GM18502 (cell line): ENCODE measurements around the gene COTL1.
A peak's percentile ranks its signal among the peaks of the same experiment; 100 is the strongest.
"Not testable (repeated sequence)": the region's sequence is repeated elsewhere in the genome, so short reads cannot be mapped to it uniquely, and the experiment has no call there.

Experiments used
- ATAC-seq: cut with Tn5 transposase; IDR thresholded peaks from one replicate; pipeline ENCODE4 v1.9.1; 2021; ENCODE audit warnings: mild to moderate bottlenecking; ENCODE audit not compliant: unreplicated experiment, poor library complexity

The COTL1 gene

DNA sequence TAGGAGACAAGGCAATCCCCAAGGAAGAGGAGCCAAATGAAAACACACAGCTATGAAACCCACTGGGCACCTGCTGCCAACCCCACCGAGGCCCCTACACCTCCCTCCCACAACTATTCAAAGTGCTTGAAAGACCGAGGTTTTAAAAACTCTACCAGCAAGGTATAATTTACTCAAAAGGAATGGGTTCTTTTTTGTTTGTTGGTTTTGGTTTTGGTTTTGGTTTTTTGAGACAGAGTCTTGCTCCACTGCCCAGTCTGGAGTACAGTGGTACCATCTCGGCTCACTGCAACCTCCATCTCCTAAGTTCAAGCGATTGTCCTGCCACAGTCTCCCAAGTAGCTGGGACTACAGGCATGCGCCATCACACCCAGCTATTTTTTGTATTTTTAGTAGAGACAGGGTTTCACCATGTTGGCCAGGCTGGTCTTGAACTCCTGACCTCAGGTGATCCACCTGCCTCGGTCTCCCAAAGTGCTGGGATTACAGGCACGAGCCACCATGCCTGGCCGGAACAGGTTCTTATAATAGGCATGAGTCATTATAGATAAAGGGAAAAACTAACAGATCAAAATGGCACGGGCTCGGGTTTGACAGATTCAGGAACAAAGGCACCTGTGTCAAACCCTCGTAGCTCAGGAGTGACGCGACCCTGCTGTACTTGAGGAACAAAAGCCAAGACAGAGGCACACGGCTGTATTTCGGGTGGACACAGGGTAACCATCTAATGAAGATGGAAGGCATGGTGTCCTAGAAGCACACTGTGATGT lies 40.7 kb downstream of the COTL1 start:
- no peak for ATAC-seq

DNA sequence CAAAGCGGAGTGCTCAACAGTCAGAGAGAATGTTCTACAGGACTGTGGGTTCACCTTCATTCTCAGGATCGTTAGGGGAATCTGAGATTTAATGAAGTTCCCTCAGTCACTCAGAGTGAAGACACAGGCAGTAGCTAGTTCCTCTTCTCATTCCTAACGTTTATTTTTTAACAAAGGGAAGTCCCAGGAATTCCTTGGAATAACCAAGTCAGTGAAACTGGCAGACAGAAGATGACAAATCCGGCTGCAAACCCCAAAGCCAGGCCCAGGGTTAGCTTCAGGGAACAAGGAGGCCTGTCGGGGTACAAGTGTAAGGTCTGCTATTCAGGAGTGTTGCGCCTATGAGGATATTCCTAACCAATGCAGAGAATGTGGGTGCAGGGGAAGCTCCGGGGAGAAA lies 42.0 kb downstream of the COTL1 start:
- no peak for ATAC-seq

DNA sequence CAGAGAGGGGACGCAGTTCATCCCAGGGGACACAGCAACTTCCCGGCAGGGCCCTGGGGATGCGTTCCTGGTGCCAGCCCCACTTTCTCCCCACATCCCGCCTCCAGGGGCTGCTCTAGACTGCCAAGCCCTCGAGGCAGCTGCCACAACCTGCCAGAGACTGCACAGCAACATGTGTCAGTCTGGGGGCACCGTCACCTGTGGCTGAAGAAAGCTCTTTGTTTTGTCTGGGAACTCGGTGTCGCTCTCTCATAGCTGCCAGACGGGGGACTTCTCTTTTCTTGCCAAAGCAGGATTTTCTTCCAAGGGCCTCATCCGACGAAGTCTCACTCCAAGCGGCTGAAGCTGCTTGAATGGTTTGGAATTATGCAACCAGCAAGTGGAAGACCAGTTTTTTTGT lies 43.7 kb downstream of the COTL1 start:
- no peak for ATAC-seq

DNA sequence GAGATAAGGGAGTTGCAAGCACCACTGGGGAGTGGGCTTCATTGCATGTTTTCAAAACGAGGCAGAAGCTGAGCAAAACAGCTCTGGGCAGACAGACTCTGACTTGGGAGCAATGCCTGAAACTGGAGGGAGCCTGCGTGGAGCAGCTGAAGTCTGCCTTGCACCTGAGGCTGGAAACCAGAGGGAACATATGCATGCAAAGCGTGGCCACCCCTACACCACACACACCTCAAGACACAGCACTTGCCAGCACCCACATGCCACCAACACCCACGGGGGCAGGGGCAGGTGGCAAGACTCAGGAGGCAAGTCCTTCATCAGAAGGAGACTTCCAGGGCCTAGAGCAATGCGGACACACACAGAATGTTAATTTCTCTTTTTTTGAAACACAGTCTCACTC lies 45.8 kb downstream of the COTL1 start:
- ATAC-seq = no peak

DNA sequence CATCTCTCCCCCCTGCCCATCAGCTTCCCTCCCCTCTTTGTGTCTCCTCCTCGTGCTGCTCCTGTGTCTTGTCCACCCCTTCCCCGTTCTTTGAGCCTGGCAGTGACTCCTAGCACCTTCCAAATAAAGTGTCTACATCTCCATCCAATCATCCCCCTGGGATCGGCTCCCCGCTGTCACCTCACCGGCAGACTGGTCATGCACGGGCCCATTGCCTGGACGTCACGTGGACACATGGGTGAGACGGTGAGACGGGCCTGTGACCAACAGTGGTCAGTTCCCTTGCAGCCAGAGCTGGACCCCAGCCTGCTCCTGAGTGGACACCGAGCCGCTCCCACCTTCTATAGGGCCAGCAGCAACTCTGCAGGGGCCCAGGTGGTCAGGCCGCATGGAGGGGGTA lies 46.4 kb downstream of the COTL1 start:
- ATAC-seq = no peak

DNA sequence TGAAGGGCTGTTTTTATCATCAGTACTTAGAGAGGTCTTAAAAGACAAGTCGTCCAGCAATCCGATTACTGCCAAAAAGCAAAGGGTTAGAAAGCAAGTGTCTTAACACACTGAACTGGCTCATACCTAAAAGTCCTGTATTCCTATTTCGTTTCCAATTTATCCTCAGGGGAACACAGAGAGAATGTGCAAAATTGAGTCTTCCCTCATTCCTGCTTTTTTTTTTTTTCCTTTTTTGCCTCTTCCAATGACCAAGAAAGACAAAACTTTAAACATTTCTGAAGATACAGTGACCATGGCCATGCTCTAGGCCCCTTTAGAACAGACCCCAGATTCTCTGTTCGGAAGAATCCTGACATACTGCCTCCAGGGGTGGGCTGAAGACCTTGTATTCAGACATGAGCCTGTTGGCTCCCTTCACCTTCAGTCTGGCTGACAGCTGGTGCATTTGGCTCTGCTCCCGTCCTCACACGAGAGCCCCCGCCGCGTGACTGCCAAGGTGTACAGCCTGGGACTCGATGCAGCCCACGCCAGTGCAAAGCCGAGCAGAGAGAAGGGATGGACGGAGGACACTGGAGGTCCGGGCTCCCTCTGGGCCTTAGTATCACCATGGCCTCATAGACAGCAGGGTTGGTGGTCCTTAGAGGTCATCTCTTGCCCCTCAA lies 47.0 kb downstream of the COTL1 start:
- ATAC-seq = no peak

DNA sequence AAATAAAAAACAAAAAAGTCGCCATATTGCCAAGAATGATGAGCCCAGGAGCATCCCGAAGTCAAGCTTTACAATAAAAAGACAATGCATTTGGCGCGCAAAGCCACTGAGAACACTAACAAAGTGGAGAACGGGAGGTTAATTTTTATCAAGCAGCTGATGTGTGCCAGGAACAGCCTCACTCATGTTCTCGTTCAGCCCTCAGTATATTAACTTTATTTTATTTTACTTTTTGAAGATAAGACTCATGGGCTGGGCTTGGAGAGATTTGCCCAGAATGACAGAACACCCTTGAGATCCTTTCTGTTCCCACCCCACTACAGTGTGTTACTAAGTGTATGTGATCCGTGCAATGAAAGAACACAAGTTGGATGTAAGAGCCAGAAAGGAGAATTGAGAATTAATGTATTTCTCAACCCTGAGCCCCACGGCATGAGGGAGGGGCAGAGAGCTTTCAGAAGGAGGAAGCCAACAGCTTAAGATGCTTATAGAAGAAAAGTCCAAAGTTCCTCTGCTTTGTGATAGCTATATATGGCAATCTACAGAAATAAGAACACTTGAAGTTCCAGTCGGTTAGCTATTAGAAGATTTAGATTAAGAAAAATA lies 48.4 kb downstream of the COTL1 start:
- no peak for ATAC-seq

DNA sequence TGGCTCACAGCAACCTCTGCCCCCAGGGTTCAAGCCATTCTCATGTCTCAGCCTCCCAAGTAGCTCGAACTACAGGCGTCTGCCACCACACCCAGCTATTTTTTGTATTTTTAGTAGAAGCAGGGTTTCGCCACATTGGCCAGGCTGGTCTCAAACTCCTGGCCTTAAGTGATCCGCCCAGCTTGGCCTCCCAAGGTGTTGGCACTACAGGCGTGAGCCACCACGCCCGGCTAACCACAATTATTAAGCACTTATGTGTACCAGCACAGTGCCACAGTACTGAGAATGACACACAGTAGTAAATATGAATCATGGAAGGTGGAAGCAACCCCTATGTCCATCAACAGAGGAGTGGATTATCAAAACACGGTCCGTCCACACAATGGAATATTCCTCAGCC lies 49.8 kb downstream of the COTL1 start:
- no peak for ATAC-seq

DNA sequence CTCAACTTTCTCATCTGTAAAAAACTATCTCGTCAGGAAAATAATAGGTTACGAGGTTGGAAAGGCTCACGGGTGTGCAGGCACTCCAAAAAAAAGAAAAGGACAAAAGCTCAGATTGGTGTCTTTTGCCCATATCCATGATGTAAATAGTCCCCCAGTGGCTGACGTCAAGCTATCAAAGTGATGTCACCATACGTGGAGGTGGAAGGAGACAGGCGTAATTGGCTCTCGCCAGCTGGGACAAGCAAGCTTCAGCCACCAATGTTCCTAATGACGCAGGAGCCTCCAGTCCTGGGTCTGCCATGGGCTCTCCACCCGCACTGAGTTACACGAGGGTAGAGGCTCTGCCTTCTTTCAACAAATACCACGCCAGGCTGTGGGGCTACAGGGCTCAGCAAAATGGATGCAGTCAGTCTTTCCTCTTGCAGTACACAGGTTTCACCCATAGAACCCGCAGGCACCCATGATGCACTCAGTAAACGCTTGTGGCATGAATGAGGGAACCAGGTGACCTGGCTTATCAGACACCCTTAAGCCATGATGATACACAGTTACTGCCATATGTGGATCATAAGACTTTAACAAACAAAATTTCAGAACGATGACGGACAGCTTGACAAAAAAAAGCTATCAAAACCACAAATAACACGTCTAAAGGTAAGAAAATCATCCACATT lies 50.5 kb downstream of the COTL1 start:
- ATAC-seq = no peak

DNA sequence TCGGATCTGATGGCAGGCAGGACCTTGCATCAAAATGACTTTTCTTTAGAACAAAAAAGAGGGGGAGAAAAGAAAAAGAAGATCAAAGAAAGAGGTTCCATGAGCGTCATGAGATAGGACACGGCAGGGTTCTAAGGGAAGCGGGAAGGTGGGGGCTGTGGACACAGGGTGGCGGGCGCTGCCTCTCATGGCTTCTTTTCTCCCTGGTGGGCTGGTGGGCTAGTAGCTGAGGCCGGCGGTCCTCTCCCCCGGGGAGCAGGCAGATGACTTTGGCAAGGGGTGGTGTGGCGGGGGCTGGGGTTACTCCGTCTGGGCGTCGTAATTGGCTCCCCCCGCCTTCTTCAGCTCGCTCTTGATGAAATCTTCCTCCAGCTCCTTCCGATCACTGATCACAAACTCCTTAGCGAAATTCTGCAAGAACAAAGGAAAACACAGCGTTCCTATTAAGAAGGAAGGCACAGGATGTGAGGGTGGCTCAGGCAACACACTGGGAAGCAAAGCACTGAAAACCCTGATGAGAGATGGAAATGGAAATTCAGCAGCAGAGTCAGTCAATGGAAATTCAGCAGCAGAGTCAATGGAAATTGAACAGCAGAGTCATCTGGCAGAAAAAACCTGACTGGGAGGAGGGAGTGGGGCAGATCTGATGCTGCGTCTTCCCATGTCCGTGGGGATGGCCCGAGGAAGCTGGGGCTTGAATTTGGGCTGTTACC lies 51.2 kb downstream of the COTL1 start:
- no peak for ATAC-seq

DNA sequence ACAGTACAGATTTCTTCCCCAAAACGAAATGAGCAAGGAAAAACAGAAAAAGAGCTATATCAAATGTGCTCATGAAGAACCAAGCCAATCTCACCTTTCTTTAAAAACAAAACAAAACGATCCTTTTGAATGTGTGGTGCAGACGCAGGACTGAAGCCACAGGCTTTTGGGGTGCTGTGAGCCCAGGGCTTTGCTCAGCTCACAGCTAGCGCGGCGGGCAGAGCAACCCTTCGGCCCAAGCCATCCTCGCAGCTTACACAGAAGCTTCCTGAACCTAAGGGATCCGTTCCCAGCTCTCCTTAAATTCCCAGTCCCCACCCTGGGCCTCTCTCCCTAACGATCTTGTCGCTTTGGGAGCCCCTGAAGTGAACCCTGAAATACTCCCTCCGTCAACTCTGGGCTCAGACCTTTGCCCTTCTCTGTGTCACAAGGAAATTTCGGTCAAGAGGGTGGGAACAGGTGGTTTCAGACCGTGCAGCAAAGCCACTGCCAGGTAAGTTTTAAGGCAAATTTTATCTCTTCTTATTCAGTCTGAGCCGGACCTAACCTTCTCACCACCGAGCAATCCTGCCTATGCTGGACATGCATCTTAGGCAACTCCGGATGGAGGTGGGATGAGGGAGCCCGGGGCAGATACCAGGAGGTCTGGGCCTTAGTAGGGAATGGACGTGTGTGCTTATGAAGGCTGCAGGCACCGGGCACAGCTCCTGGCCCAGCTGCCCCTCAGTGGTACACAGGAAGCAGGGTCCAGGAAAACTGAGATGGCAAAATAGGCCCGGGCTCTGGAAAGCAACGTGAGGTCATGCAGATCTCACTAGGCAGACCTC lies 52.0 kb downstream of the COTL1 start:
- ATAC-seq = no peak

DNA sequence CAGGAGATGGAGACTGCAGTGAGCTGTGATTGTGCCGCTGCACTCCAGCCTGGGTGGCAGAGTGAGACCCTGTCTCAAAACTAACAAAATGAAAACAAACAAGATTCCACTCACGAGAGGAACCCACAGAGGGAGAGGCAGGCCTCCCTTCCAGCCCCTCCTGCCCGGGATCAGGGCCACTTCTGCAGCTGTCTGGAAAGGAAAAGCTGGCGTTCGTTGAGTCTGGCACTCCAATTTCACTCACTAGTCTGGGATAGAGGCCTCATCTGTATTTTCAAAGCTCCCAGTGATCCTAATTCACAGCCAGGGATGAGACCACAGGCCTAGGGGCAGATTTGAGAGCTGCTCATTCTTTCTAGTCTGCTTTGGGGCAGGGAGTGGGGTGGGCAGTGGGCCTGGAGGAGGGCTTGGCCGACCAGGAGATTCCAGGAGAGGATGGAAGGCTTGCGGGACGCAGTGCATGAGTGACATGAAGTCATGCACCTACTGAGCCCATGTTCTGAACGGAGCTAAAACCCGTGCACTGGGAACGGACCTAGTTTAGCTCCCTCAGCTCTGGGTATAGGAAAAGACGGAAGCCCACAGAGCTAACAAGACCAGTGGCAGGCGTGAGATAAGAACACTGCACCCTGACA lies 54.0 kb downstream of the COTL1 start:
- no peak for ATAC-seq

DNA sequence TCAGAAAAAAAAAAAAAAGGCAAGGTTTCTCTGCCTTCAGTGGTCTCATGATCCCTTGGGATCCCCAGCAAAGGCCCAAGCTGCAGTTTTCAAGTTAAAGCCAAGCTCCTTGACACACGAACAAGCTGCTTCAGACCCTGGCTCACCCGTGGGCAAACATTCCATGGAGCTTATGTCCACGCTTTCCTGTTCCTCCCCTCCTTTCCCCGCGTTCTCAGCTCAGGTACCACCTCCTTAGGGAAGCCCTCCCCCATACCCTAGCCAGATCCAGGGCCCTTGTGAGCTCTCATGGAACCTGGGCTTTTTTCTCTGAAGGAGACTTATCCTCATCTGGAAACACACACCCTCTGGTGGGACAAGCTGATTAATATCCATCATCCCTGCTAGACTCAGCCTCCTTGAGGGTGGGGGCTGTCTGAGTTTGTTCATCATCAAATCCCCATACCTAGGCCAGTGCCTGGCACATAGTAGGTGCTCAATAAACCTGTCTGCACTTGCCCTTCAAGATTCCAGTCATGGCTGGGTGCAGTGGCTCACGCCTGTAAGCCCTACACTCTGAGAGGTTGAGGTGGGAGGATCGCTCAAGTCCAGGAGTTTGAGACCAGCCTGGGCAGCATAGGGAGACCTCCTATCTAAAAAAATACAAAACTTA lies 54.7 kb downstream of the COTL1 start:
- no peak for ATAC-seq

DNA sequence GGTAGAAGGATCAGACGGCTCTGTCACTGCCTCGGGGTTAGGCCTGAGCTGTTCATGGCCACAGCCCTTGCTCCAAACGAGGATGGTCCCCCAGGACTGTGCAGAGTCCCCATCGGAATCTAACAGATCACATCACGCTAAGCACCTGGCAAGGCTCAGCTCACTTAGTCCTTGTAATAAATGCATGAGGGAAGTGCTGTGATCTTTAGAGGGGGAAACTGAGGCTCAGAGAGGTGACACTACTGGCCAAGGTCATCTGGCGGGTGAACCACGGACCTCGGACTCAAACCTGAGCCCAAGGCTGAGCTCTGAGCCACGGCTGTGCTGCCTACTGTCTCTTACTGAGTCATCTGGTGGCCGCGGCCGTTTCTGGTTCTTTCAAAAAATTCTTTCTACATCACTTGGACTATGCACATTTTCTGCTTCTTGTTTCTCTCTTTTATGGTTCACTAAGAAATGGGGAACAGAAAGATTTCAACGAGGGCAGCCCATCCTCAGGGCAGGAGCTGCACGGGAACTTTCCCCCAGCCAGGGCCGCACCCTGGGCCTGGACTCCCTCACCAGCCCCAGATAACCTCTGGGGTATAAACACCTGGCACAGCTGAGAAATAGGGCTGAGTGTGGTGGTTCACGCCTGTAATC lies 55.6 kb downstream of the COTL1 start:
- ATAC-seq = peak; percentile 62

DNA sequence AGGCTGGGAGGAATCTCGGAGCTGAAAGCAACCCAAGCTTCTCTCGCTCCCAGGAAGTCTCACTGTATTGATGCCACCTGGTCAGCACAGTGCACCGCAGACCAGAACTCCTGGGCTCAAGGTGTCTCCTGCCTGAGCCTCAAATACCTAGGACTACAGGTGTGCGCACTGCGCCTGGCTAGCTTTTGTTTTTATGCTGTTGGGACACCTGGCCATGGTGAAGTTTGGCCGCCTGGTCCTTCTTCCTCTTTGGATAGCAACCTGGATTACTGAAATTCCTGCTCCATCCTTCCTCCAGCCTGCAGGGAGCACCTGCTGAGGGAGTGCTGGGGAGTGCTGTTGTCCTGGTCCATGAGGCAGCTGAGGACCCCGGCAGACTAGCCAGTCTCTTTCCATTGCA lies 56.6 kb downstream of the COTL1 start:
- ATAC-seq = no peak

DNA sequence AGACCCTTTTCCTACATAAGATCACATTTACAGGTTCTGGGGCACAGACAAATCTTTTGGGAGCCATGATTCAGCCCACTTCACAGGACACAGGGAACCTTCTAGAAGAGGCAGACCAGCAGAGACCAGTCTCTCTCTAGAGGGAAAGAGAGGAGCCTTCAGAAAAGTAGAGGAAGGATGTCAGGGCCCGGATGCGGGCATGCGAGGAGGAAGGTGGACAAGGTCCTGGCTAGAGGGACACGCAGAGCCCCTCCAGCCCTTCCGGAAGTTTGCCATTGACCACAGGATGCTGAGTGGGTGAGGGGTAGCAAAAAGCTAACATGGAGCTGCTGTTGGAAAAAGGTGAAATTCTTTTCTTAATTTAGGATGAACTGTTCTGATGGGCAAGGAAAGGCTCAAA lies 57.6 kb downstream of the COTL1 start:
- no peak for ATAC-seq

DNA sequence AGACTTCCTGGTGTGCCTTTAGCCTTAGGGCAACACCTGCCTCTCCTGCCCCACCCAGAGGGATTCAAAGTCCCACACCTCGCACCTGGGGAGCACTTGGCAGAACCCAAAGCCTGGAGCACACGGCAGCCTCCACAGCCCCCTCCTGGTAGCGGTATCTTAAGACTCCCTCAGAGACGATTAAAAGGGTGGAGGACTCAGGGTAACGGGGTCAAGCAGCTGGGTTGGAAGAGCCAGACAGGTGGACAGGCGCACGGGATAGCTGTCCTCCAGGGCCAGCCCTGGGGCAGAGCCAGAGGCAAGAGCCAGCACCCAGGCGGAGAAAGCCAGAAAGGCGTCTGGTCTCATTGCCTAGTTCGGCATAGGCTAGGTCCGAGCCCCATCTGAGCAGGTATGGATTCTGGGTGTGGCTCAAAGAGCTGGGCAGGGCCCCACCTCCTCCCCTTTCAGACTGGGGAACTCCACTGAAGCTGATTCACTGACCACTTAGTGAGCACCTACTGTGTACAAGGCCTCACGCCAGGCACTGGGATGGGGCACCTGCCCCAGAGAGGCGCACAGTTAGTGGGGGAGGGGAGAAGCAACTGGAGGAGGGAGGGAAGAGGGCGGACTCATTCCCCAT lies 58.5 kb downstream of the COTL1 start:
- ATAC-seq = no peak

DNA sequence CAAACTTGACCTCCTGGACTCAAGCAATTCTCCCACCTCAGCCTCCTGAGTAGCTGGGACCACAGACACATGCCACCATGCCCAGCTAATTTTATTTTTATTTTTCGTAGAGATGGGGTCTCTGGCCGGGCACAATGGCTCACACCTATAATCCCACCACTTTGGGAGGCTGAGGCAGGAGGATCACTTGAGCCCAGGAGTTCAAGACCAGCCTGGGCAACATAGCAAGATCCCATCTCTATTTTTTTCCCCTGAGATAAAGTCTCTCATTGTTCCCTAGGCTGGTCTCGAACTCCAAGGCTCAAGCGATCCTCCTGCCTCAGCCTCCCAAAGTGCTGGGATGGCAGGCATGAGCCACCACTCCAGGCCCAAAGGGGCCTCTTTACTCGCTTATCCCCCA lies 59.0 kb downstream of the COTL1 start:
- ATAC-seq = not testable (repeated sequence)
